Activated CD4-positive, alpha-beta T cell treated with anti-CD3 and anti-CD28 coated beads for 1 hour (primary cell): ENCODE measurements around the gene TLR2.
"Not testable (repeated sequence)": the region's sequence is repeated elsewhere in the genome, so short reads cannot be mapped to it uniquely, and the experiment has no call there.

Experiments used
- DNase-seq: peaks from one replicate; pipeline ENCODE4 v3.0.0-alpha.2; 2020

Gene TLR2

DNA sequence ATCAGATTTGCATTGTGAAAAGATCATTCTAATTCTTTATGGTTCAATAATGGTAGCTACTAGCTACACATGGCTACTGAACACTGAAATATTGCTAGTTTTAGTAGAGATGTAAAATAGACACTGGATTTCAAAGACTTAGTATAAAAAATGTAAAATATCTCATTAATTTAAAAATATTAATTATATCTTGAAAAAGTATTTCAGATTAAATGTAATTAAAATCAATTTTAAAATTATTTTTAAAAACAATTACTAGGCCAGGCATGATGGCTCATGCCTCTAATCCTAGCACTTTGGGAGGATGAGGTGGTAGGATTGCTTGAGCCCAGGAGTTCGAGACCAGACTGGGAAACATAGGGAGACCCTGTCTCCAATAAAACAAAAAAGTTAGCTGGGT is 20.4 kb upstream of the TLR2 start:
- DNase-seq, result no peak

DNA sequence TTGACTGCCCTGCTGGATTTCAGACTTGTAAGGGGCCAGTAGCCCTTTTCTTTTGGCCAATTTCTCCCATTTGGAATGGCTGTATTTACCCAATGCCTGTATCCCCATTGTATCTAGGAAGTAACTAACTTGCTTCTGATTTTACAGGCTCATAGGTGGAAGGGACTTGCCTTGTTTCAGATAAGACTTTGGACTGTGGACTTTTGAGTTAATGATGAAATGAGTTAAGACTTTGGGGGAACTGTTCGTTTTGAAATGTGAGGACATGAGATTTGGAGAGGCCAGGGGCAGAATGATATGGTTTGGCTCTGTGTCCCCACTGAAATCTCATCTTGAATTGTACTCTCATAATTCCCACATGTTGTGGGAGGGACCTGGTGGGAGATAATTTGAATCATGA is 17.6 kb upstream of the TLR2 start:
- not testable (repeated sequence) for DNase-seq

DNA sequence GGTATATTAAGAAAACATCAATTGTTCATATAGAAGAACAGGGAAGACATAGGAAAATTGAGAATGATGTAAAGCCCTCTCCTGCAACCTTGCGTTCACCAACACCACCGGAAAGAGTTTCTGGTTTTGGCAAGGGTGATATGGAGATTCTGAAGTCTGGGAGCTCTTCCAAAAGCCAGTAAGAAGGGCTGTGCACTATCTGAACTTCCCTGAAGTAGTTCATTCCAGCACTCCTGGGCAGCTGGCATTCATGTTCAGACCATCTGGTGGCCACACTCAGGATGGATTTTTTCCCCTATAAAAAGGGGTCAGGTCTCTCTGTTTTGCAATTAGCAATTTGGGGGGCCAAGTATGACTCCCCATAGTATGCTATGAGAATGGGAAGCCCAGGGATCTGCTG is 15.4 kb upstream of the TLR2 start:
- no peak for DNase-seq

- DNase-seq, result no peak
These were observed 14.2 kb upstream of the TLR2 start for GRCh38 chr4:153669838-153670237.

- no peak for DNase-seq
These were observed 7.6 kb upstream of the TLR2 start for GRCh38 chr4:153676486-153676885.

DNA sequence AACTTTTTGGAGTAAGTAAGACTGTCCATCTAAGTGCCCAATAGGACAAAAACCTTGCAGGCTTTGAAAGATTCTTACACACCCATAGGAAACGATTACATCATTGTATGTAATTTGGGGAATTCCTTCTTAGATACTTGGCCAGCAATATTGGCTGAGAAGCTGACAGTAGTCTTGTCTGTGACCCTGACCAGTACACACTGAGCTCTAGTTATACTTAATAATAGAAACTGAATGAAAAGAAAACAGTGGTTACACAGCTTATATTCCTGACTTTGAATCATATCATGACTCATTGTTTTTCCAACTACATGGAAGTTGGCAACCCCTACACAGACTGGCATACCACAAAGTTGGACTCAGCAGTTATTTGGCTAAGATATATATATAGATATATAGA is 7.1 kb upstream of the TLR2 start:
- no peak for DNase-seq

DNA sequence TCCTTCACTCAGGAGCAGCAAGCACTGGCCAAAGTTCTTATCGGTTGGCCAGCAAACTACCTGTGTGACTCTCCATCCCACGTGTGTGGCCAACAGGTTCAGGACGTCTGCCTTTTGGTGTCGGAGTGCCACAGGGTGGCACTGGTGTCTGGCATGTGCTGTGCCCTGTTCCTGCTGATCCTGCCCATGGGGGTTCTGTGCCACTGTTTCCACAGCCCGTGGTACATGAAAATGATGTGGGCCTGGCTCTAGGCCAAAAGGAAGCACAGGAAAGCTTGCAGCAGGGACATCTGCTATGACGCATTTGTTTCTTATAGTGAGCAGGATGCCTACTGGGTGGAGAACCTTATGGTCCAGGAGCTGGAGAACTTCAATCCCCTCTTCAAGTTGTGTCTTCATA is 4.6 kb upstream of the TLR2 start:
- no peak for DNase-seq

DNA sequence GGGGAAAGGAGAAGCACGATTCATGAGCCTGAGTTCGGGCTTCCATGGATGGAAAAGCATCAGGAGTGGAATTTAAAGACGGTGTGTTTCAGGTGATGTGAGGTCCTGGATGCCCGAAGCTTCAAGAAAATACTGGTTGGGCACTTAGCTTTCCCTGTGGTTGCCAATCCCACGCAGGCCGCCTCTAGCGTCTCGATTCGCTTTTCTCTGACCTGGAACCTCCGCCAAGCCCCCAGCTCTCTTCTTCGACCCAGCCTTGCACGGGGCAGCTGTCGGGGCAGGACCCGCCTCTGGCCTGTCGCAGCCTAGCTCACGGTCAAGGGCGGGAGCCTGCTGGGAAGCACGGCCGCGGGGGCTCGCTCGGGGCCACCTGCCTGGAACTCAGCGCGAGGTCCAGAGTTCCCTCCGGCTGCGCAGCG is 308 bp upstream of the TLR2 start:
- DNase-seq, result no peak

GRCh38 chr4:153684971-153685371 is 891 bp downstream of the TLR2 start:
- no peak for DNase-seq

GRCh38 chr4:153704522-153704921 is 20.4 kb downstream of the TLR2 start:
- no peak for DNase-seq

GRCh38 chr4:153705743-153706468 is 21.8 kb downstream of the TLR2 start:
- DNase-seq, result no peak

DNA sequence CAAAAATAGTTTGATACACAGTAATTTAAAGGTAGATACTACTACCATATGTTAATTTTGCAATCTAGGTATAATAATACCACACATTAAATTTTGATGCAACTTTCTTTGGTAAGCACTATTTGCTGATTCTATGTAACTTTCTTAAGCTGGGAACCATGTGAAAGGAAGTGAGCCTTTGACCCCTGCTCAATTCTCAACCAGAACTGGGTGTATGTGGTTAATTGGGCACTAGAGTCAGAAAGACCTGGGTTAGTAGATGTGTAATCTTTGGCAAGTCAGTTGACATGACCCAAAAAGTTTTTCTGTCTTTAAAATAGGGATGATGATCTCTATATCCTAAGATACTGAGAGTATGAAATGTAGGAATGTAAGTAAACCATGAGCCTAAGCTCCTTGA is 22.4 kb downstream of the TLR2 start:
- no peak for DNase-seq

GRCh38 chr4:153710681-153711080 is 26.6 kb downstream of the TLR2 start:
- DNase-seq, result no peak

GRCh38 chr4:153713866-153714646 is 30.0 kb downstream of the TLR2 start:
- DNase-seq, result no peak

DNA sequence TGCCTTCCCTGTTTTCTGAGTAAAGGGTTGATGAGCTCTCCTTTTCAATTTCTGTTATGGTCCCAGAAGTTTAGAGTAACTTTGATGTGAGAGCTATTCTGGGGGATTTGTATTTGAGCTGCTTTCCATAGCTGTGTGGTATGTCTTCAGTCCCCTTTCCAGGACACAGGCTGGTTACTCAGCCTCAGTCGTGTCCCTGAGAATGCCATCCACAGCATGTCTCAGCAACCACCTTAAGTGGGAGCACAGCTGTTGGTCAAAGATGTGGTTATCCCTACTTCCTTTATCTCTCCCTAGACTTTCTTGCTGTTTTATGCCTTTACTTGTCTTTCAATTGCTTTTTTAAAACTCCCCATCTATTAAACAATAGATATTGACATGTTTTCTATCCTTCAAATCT is 38.0 kb downstream of the TLR2 start:
- no peak for DNase-seq

DNA sequence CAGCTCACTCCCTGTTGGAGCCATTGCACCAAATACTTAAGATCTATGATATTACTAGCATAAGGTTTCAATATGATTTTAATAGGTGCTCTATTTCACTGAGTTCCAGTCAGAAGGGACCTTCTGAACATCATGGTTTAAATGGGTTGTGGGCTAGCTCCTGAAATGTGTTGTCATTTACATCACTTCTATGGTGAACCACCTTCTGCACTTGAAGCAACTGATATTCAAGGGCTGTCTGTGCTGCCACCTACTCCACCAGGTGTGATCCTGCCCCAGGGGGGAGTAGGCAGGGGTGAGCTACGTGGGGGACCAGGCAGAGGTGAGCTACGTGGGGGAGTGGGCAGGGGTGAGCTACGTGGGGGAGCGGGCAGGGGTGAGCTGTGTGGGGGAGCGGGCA is 40.5 kb downstream of the TLR2 start:
- DNase-seq, result no peak

GRCh38 chr4:153725136-153725830 is 41.2 kb downstream of the TLR2 start:
- DNase-seq, result no peak

- DNase-seq, result no peak
These were observed 41.7 kb downstream of the TLR2 start for GRCh38 chr4:153725831-153726154.

DNA sequence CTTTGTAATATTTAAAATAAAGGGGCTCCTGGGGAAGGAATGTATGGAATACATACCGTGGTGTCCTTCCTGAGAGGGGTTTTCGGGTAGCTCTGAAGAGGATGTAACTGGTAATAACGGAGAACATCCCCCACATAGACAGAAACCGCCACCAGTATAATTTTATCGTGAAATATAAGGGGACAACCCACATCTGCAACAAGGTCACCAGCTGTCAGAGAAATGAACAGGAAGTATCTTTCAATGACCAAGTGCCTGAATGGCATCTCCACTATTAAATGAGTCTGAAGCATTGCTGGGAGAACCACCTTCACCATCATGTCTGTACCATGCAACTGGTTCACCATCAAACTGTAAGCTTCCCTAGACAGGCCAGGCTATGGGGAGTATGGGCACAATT is 44.1 kb downstream of the TLR2 start:
- no peak for DNase-seq

GRCh38 chr4:153728660-153729059 is 44.6 kb downstream of the TLR2 start:
- DNase-seq, result no peak

- DNase-seq, result no peak
These were observed 45.8 kb downstream of the TLR2 start for GRCh38 chr4:153729895-153730294.

- no peak for DNase-seq
These were observed 47.2 kb downstream of the TLR2 start for GRCh38 chr4:153731239-153731638.

DNA sequence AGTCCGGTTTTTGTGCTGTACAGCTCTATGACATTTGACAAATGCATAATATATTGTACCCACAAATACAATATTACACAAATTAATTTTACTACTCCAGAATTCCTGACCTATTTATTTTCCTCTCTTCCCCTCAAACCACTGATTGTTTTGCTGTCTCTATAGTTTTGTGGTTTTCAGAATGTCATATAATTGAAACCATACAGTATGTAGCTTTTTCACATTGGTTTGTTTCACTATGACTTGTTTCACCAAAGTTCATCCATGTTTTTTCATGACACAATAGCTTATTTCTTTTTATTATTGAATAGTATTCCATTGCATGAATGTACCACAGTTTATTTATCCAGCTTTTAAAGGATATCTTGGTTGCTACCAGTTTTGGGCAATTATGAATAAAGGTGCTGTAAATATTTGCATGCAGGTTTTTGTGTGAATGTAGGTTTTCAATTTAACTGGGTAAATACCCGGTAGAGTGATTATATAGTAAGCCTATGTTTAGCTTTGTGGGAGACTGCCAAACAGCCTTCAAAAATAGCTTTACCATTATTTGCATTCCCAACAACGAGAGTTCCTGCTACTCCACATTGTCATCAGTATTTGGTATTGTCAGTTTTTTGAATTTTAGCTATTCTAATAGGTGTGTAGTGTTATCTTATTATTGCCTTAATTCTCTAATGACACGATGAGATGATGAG is 49.8 kb downstream of the TLR2 start:
- DNase-seq, result no peak
